Tibial nerve (tissue), 3 donors: ENCODE results near the gene ZBTB43.

ENCODE experiments used
- CTCF ChIP-seq, 5 experiments: fragments of 200-600 bp in 3 of 5; fragments of 450-650 bp in 2 of 5; sonication (generic) in 3 of 5; IDR thresholded peaks; one replicate each; pipeline ENCODE4 v1.5.1; 2016 to 2019; ENCODE audit warnings: antibody characterized with exemption in 5 of 5, mild to moderate bottlenecking in 3 of 5, moderate library complexity in 2 of 5
- POLR2A ChIP-seq, 2 donors: fragments of 450-650 bp; IDR thresholded peaks; one replicate each; pipeline ENCODE4 v1.6.1; 2017; ENCODE audit warnings: antibody characterized with exemption in 2 of 2, mild to moderate bottlenecking in 2 of 2, moderate library complexity in 2 of 2

- no peak for TF ChIP-seq CTCF (IDR thresholded peaks at IDR 0.05)
- TF ChIP-seq POLR2A (IDR thresholded peaks at IDR 0.05) = no peak
Measured at GRCh38 chr9:126886897-126887296, 82.1 kb downstream of the ZBTB43 start.
